ENCODE results near the gene GNPTG. TPM values are rescaled to one million over a fixed set of nuclear protein-coding genes. Genes with fewer than 3 reads are reported as not detected.
A peak's percentile ranks its signal among the peaks of the same experiment; 100 is the strongest.

The GNPTG gene
- total RNA-seq, 2 experiments from 2014 or later = 27.6 to 32.0 TPM

DNA sequence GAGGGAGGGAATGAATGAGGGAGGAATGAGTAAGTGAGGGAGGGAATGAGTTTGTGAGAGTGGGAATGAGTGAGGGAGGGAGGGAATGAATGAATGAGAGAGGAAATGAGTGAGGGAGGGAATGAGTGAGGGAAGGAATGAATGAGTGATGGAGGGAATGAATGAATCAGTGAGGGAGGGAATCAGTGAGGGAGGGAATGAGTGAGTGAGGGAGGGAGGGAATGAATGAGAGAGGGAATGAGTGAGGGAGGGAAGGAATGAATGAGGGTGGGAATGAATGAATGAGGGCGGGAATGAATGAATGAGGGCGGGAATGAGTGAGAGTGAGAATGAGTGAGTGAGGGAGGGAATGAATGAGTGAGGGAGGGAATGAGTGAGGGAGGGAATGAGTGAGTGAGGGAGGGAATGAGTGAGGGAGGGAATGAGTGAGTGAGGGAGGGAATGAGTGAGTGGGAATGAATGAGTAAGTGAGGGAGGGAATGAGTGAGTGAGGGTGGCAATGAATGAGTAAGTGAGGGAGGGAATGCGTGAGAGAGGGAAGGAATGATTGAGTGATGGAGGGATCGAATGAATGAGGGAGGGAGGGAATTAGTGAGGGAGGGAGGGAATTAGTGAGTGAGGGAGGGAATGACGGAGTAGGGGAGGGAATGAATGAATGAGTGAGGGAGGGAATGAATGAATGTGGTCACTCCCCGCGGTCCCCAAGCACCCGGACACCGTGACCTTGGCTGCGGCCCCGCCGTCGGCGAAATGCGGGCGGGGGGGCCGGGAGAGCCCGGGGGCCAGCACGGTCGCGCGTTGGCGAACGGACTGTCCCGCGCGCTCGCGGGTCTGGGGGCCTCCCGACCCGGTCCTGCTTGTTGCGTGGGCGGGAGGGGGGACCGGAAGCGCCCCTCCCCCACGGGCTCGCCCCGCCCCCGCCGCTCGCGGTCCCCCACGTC lies 43.4 kb upstream of the GNPTG start:
- DNase-seq = no peak
- peak overlapping the region; percentile 97 for H3K4me3 Mint-ChIP-seq
- peaks cover 23% of the 10 kb centered on the region for H3K36me3 Mint-ChIP-seq (ENCODE audit: low read depth)
- ChIA-PET POLR2A (interaction anchor here (1.2 to 1.8 kb wide), 11 partner anchors 7 to 474 kb away, joined by 3 to 24 read pairs (median 5); partner anchors contain the start of genes EME2, GNPTG, MAPK8IP3 and MRPS34), CTCF (interaction anchor here (0.9 kb wide), 1 partner anchor 55 kb away, joined by 3 read pairs; no protein-coding TSS in a partner anchor)
- intact Hi-C loops (cut with DNase I, micrococcal nuclease) = loop anchor here in 1 of 2 experiments (2.0 to 10.0 kb wide), 9 partner anchors 34 to 720 kb away; partner anchors contain the start of genes CLCN7, CRAMP1, GNPTG and IFT140
- H3K4me1 Mint-ChIP-seq (ENCODE audit: low read depth) = peaks cover 47% of the 10 kb centered on the region
- H3K27ac Mint-ChIP-seq = peak overlapping the region; percentile 100
- Histone ChIP-seq H3K27ac (ENCODE audit: low read depth in 1 of 2, low read length in 2 of 2) (peak overlapping the region; percentile 96 to 99), H3K4me3 (ENCODE audit: low read length) (peak overlapping the region; percentile 68), H3K36me3 (ENCODE audit: insufficient read depth, low read length) (peaks cover 11% of the 10 kb centered on the region), H3K27me3 (ENCODE audit: control insufficient read depth in 1 of 2, insufficient read depth in 2 of 2, low read length in 2 of 2) (no peaks in the 10 kb centered on the region), H3K4me1 (ENCODE audit: insufficient read depth, low read length) (peaks cover 68% of the 10 kb centered on the region), H3K9me3 (ENCODE audit: control insufficient read depth in 1 of 2, insufficient read depth in 1 of 2, low read length in 2 of 2) (no peaks in the 10 kb centered on the region)
- no peak for ATAC-seq (ENCODE audit: poor library complexity)
- TF ChIP-seq, protein P1, sequence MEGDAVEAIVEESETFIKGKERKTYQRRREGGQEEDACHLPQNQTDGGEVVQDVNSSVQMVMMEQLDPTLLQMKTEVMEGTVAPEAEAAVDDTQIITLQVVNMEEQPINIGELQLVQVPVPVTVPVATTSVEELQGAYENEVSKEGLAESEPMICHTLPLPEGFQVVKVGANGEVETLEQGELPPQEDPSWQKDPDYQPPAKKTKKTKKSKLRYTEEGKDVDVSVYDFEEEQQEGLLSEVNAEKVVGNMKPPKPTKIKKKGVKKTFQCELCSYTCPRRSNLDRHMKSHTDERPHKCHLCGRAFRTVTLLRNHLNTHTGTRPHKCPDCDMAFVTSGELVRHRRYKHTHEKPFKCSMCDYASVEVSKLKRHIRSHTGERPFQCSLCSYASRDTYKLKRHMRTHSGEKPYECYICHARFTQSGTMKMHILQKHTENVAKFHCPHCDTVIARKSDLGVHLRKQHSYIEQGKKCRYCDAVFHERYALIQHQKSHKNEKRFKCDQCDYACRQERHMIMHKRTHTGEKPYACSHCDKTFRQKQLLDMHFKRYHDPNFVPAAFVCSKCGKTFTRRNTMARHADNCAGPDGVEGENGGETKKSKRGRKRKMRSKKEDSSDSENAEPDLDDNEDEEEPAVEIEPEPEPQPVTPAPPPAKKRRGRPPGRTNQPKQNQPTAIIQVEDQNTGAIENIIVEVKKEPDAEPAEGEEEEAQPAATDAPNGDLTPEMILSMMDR (IDR thresholded peaks at IDR 0.05) = no peak
- no peaks in the 10 kb centered on the region for H3K27me3 Mint-ChIP-seq
- H3K9me3 Mint-ChIP-seq = no peaks in the 10 kb centered on the region

DNA sequence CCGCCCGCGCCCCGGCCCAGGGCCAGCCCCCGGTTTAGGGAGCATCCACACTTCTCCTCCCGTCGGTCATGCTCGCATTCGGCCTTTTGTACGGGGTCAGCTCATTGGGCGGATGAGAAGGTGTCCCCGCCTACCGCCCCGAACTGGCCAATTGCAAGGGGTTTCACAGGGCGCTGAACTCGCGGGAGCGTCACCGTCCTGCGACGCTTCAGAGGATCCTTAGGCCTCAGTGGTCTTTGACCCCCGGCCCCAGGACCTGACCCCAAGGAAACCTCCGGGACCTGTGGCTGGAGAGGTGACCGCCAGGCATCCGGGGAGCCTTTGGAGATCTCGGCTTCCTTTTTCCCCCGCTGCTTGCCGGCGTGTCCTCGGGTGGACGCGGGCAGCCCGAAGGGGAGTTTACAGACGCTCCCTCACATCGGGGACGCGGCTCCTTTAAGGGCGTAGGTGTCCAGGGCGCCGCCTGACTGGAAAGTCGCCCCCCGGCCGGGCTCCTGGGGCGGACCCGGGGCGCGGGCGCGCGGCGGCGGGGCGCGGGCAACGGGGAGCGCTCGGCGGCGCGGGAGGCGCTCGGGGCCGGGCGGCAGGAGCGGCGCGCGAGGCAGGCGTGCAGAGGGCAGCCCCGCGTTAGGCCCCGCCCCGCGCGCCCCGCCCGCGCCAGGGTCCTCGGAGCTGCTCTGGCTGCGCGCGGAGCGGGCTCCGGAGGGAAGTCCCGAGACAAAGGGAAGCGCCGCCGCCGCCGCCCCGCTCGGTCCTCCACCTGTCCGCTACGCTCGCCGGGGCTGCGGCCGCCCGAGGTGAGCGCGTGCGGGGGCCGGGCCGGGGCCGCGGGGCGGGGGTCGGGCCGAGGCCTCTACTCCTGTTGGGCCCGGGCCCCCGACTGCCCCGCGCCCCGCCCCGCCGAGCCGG lies 42.5 kb upstream of the GNPTG start, which contains the start of gene UBE2I:
UBE2I (plus strand) TSS at position 660 of the 909 bp plus-strand sequence. CDS start 4,395 bp downstream, outside the sequence.
- intact Hi-C loops (cut with DNase I, micrococcal nuclease) = loop anchor here in 1 of 2 experiments (2.0 to 10.0 kb wide), 9 partner anchors 34 to 720 kb away; partner anchors contain the start of genes CLCN7, CRAMP1, GNPTG and IFT140
- Histone ChIP-seq H3K27me3 (ENCODE audit: control insufficient read depth in 1 of 2, insufficient read depth in 2 of 2, low read length in 2 of 2) (no peaks in the 10 kb centered on the region), H3K36me3 (ENCODE audit: insufficient read depth, low read length) (peaks cover 19% of the 10 kb centered on the region), H3K4me1 (ENCODE audit: insufficient read depth, low read length) (peaks cover 68% of the 10 kb centered on the region), H3K9me3 (ENCODE audit: control insufficient read depth in 1 of 2, insufficient read depth in 1 of 2, low read length in 2 of 2) (no peaks in the 10 kb centered on the region), H3K4me3 (ENCODE audit: low read length) (peak within 1 kb of the TSS; percentile 89), H3K27ac (ENCODE audit: low read depth in 1 of 2, low read length in 2 of 2) (peak within 1 kb of the TSS; percentile 96 to 99)
- Mint-ChIP-seq H3K4me3 (peak within 1 kb of the TSS; percentile 97), H3K27me3 (no peaks in the 10 kb centered on the region), H3K27ac (peak within 1 kb of the TSS; percentile 100), H3K36me3 (ENCODE audit: low read depth) (peaks cover 26% of the 10 kb centered on the region), H3K4me1 (ENCODE audit: low read depth) (peaks cover 38% of the 10 kb centered on the region), H3K9me3 (no peaks in the 10 kb centered on the region)
- ChIA-PET CTCF (interaction anchor here (0.7 to 0.9 kb wide), 2 partner anchors 8 to 54 kb away, joined by 3 read pairs; no protein-coding TSS in a partner anchor), POLR2A (interaction anchor here (0.7 to 1.8 kb wide), 19 partner anchors 8 to 1603 kb away, joined by 3 to 24 read pairs (median 5); partner anchors contain the start of genes EME2, FAHD1, GNPTG and HAGH)
- TF ChIP-seq, protein P1 (IDR thresholded peaks at IDR 0.05) = no peak
- DNase-seq (peak; percentile 94 to 100 (median 97)), ATAC-seq (ENCODE audit: poor library complexity) (peak; percentile 71)
